Heart left ventricle (tissue), 16 donors: ENCODE measurements around the gene CDK6. TPM values are rescaled to one million over a fixed set of nuclear protein-coding genes. Genes with fewer than 3 reads are reported as not detected.

Experiments used
- ATAC-seq, 4 donors: fragments of 200-7000 bp; cut with Tn5 transposase; one replicate each; pipeline ENCODE4 v1.9.1; 2020 to 2022; ENCODE audit warnings: moderate library complexity in 4 of 4, mild to moderate bottlenecking in 3 of 4, moderate number of reproducible peaks in 1 of 4
- DNase-seq, 5 donors: peaks; one replicate each; pipeline ENCODE4 v3.0.0-alpha.2; 2020
- H3K27ac ChIP-seq, 12 donors: fragments of 200-600 bp; sonication (generic) in 4 of 12; one replicate each; pipeline versions ENCODE4 v1.5.0 to v1.8.0; 2016 to 2022; ENCODE audit warnings: mild to moderate bottlenecking in 2 of 12
- H3K27me3 ChIP-seq, 9 donors: fragments of 200-600 bp; sonication (generic) in 2 of 9; one replicate each; pipeline versions ENCODE4 v1.5.1 to v1.8.0; 2016 to 2022; ENCODE audit warnings: mild to moderate bottlenecking in 3 of 9
- H3K36me3 ChIP-seq, 9 donors: fragments of 200-600 bp; sonication (generic) in 2 of 9; one replicate each; pipeline versions ENCODE4 v1.5.0 to v1.8.0; 2018 to 2022; ENCODE audit warnings: mild to moderate bottlenecking in 2 of 9
- H3K4me1 ChIP-seq, 12 donors: fragments of 200-600 bp; sonication (generic) in 4 of 12; one replicate each; pipeline versions ENCODE4 v1.5.0 to v1.8.0; 2016 to 2022; ENCODE audit warnings: mild to moderate bottlenecking in 3 of 12
- H3K4me3 ChIP-seq, 12 donors: fragments of 200-600 bp; sonication (generic) in 4 of 12; one replicate each; pipeline versions ENCODE4 v1.5.0 to v1.8.0; 2017 to 2022; ENCODE audit warnings: mild to moderate bottlenecking in 9 of 12, moderate library complexity in 4 of 12
- H3K9me3 ChIP-seq, 12 donors: fragments of 200-600 bp; sonication (generic) in 4 of 12; one replicate each; pipeline versions ENCODE4 v1.5.0 to v1.8.0; 2016 to 2022; ENCODE audit warnings: mild to moderate bottlenecking in 1 of 12
- CTCF ChIP-seq, 12 donors: fragments of 200-600 bp; sonication (generic) in 4 of 12; IDR thresholded peaks; one replicate each; pipeline versions ENCODE4 v1.5.0 to v1.8.0; 2018 to 2022; ENCODE audit warnings: antibody characterized with exemption in 12 of 12, mild to moderate bottlenecking in 5 of 12
- POLR2A ChIP-seq, 2 donors: fragments of 450-650 bp; IDR thresholded peaks; one replicate each; pipeline ENCODE4 v1.6.1; 2017; ENCODE audit warnings: antibody characterized with exemption in 2 of 2, mild to moderate bottlenecking in 2 of 2, moderate library complexity in 2 of 2
- WGBS, 4 donors: extraction: QIAGEN DNeasy Blood & Tissue Kit in 2 of 4; methylation state at CpG; one replicate each; pipeline versions ENCODE4 v1.1.5 to v1.1.7; 2013 to 2018; 5-methylcytosine and 5-hydroxymethylcytosine counted together
- intact Hi-C, 10 donors: fragments of 100-400 bp; cut with DNase I; formaldehyde crosslinking; loops; one replicate each; pipeline versions ENCODE4 v1.11.1 to v1.14.2; 2022
- polyA plus RNA-seq, 2 donors: library from polyadenylated mRNA; stranded (reverse); fragments of 200-250 nt; gene quantifications; one replicate each; pipeline ENCODE4 v1.2.3, GENCODE V29; 2013
- total RNA-seq, 9 donors: library from RNA; depleted of rRNA in 2 of 9; stranded (reverse); fragments of >200 nt in 2 of 9; fragmentation: NEBNext Ultra II Directional in 3 of 9; extraction: Animal tissue kit (Norgen Biotek cat#: 25700) in 3 of 9; gene quantifications; one replicate each; pipeline versions ENCODE4 v1.1.0 to v1.2.4, GENCODE V29; 2016 to 2023
- donor health status: ischemic (EF 13 %, LVEDD 7.1; RV severe dilation, severe dysfunction).
- donor health status: healthy with polysubstance abuse.
- donor health status: DM: no; HTN: yes; CAD: no.
- donor health status: DM: no; HTN: no; CAD: no.
- donor health status: ischemic (EF 25% LVEDD 6.9; RV normal size, moderate dysfunction).
- donor health status: ischemic (EF 25% LVEDD 5.7; RV mildly dilated, moderate dysfunction).
- donor health status: healthy.
- donor health status: DM: yes; HTN: yes; CAD: no.
- donor health status: ischemic (EF 35%, LVEDD 5.7; RV mildly dilated, moderate dysfunction).
- donor health status: nonischemic (EF 11% LVEDD 7.7; RV severe dilation, severe dysfunction).
- donor health status: DM: yes; HTN: yes; CAD: no.
- donor health status: PGD.
- donor health status: ischemic (EF 29% LVEDD 5.4; RV normal size, mild dysfunction).
- donor health status: nonischemic (EF 23%, LVEDD 6.1; RV moderate dilation, normal function).

CDK6 gene
- total and polyA plus RNA-seq, 11 donors, result 2.2 to 40.5 (median 18.7) TPM

- TF ChIP-seq POLR2A (IDR thresholded peaks at IDR 0.05) (no peak), CTCF (IDR thresholded peaks at IDR 0.05) (no peak)
These were observed 3.8 kb downstream of the CDK6 start for GRCh38 chr7:92832534-92833023.

GRCh38 chr7:92831716-92832533 lies 4.4 kb downstream of the CDK6 start:
- DNase-seq (no peak), ATAC-seq (no peak)
- Histone ChIP-seq H3K4me1 (peaks cover 3 to 67% (median 30%) of the 10 kb centered on the region in 12 donors), H3K27me3 (no peaks in the 10 kb centered on the region), H3K9me3 (no peaks in the 10 kb centered on the region), H3K36me3 (peaks cover 0 to 6% (median 0%) of the 10 kb centered on the region in 9 donors), H3K4me3 (peak overlapping the region; percentile 65 to 91 (median 85)), H3K27ac (peak overlapping the region in 11 of 12 donors; percentile 87 to 97 (median 92))
- intact Hi-C loops, result loop anchor here in 9 of 10 donors (1.0 to 10.0 kb wide), 14 partner anchors 35 to 303 kb away; partner anchors contain the start of genes PEX1 (in 1 of the 9) and RBM48 (in 1 of the 9)
- WGBS, 4 donors, result 41 to 55% (median 47%) methylated on average over 7 of the region's 7 CpGs
- no peak for TF ChIP-seq POLR2A (IDR thresholded peaks at IDR 0.05)
- no peak for TF ChIP-seq CTCF (IDR thresholded peaks at IDR 0.05)

More at GRCh38 chr7:92832534-92833023, 3.8 kb downstream of the CDK6 start:
- Histone ChIP-seq H3K4me3 (peak overlapping the region; percentile 65 to 91 (median 85)), H3K27ac (peak overlapping the region; percentile 87 to 97 (median 92)), H3K27me3 (no peaks in the 10 kb centered on the region), H3K4me1 (peaks cover 3 to 61% (median 25%) of the 10 kb centered on the region in 12 donors), H3K36me3 (peaks cover 0 to 6% (median 0%) of the 10 kb centered on the region in 9 donors), H3K9me3 (no peaks in the 10 kb centered on the region)
- ATAC-seq (no peak), DNase-seq (no peak)
- WGBS, 4 donors, result 3 to 5% (median 3%) methylated on average over 11 to 18 of the region's 18 CpGs
- intact Hi-C loops, result loop anchor here in 9 of 10 donors (1.0 to 10.0 kb wide), 15 partner anchors 35 to 304 kb away; partner anchors contain the start of genes PEX1 (in 1 of the 9) and RBM48 (in 1 of the 9)

GRCh38 chr7:92830532-92831110 lies 5.8 kb downstream of the CDK6 start:
- ATAC-seq (no peak), DNase-seq (no peak)
- peaks cover 0 to 6% (median 0%) of the 10 kb centered on the region in 9 donors for H3K36me3 ChIP-seq
- H3K4me3 ChIP-seq, result peak overlapping the region in 4 of 12 donors; percentile 85 to 91 (median 88)
- H3K4me1 ChIP-seq, result peaks cover 3 to 73% (median 40%) of the 10 kb centered on the region in 12 donors
- H3K27ac ChIP-seq, result peak overlapping the region in 7 of 12 donors; percentile 4 to 97 (median 91)
- intact Hi-C loops, result loop anchor here in 9 of 10 donors (5.0 to 10.0 kb wide), 8 partner anchors 33 to 227 kb away; no protein-coding TSS in a partner anchor
- H3K27me3 ChIP-seq, result no peaks in the 10 kb centered on the region
- TF ChIP-seq CTCF (IDR thresholded peaks at IDR 0.05) (no peak), POLR2A (IDR thresholded peaks at IDR 0.05) (no peak)
- H3K9me3 ChIP-seq, result no peaks in the 10 kb centered on the region
- whole genome bisulfite sequencing, 4 donors, result 38 to 55% (median 47%) methylated on average over 6 of the region's 6 CpGs
